ENCODE results near the gene NHS.

The NHS gene

GRCh38 chrX:17529151-17529745 lies 154.2 kb downstream of the NHS start:
- no peak overlapping the region for H3K9ac ChIP-seq (ENCODE audit: low read depth, low read length)
- no peaks in the 10 kb centered on the region for H3K36me3 ChIP-seq (ENCODE audit: control insufficient read depth, insufficient read depth, low read length)
- peaks cover 16% of the 10 kb centered on the region for H3K4me1 ChIP-seq (ENCODE audit: control insufficient read depth, insufficient read depth, low read length)
- no peaks in the 10 kb centered on the region for H3K27me3 ChIP-seq (ENCODE audit: control insufficient read depth, insufficient read depth, low read length)
- H3K9me3 ChIP-seq (ENCODE audit: control insufficient read depth, insufficient read depth, low read length): no peaks in the 10 kb centered on the region
- H3K4me3 ChIP-seq (ENCODE audit: low read depth, low read length): no peak overlapping the region

- no peaks in the 10 kb centered on the region for H3K9me3 ChIP-seq (ENCODE audit: control insufficient read depth, insufficient read depth, low read length)
- H3K27me3 ChIP-seq (ENCODE audit: control insufficient read depth, insufficient read depth, low read length): no peaks in the 10 kb centered on the region
- no peaks in the 10 kb centered on the region for H3K36me3 ChIP-seq (ENCODE audit: control insufficient read depth, insufficient read depth, low read length)
- H3K4me3 ChIP-seq (ENCODE audit: low read depth, low read length): no peak overlapping the region
- H3K4me1 ChIP-seq (ENCODE audit: control insufficient read depth, insufficient read depth, low read length): peaks cover 16% of the 10 kb centered on the region
- no peak overlapping the region for H3K9ac ChIP-seq (ENCODE audit: low read depth, low read length)
Observed at GRCh38 chrX:17531500-17531899, 156.5 kb downstream of the NHS start.

GRCh38 chrX:17535229-17535628 lies 160.2 kb downstream of the NHS start:
- no peak overlapping the region for H3K4me3 ChIP-seq (ENCODE audit: low read depth, low read length)
- H3K27me3 ChIP-seq (ENCODE audit: control insufficient read depth, insufficient read depth, low read length): peaks cover 3% of the 10 kb centered on the region
- H3K9me3 ChIP-seq (ENCODE audit: control insufficient read depth, insufficient read depth, low read length): no peaks in the 10 kb centered on the region
- no peaks in the 10 kb centered on the region for H3K36me3 ChIP-seq (ENCODE audit: control insufficient read depth, insufficient read depth, low read length)
- H3K9ac ChIP-seq (ENCODE audit: low read depth, low read length): no peak overlapping the region
- H3K4me1 ChIP-seq (ENCODE audit: control insufficient read depth, insufficient read depth, low read length): peaks cover 13% of the 10 kb centered on the region

GRCh38 chrX:17537723-17538243 lies 162.8 kb downstream of the NHS start:
- Histone ChIP-seq H3K4me3 (ENCODE audit: low read depth, low read length) (no peak overlapping the region), H3K9ac (ENCODE audit: low read depth, low read length) (no peak overlapping the region)

GRCh38 chrX:17542123-17542522 lies 167.1 kb downstream of the NHS start:
- Histone ChIP-seq H3K27me3 (ENCODE audit: control insufficient read depth, insufficient read depth, low read length) (peaks cover 3% of the 10 kb centered on the region), H3K9ac (ENCODE audit: low read depth, low read length) (no peak overlapping the region), H3K9me3 (ENCODE audit: control insufficient read depth, insufficient read depth, low read length) (no peaks in the 10 kb centered on the region), H3K36me3 (ENCODE audit: control insufficient read depth, insufficient read depth, low read length) (no peaks in the 10 kb centered on the region), H3K4me1 (ENCODE audit: control insufficient read depth, insufficient read depth, low read length) (peaks cover 14% of the 10 kb centered on the region), H3K4me3 (ENCODE audit: low read depth, low read length) (no peak overlapping the region)

More at GRCh38 chrX:17537723-17538243, 162.8 kb downstream of the NHS start:
- Histone ChIP-seq H3K4me1 (ENCODE audit: control insufficient read depth, insufficient read depth, low read length) (peaks cover 13% of the 10 kb centered on the region), H3K36me3 (ENCODE audit: control insufficient read depth, insufficient read depth, low read length) (no peaks in the 10 kb centered on the region), H3K27me3 (ENCODE audit: control insufficient read depth, insufficient read depth, low read length) (peaks cover 3% of the 10 kb centered on the region), H3K9me3 (ENCODE audit: control insufficient read depth, insufficient read depth, low read length) (no peaks in the 10 kb centered on the region)

GRCh38 chrX:17544821-17545220 lies 169.8 kb downstream of the NHS start:
- no peak overlapping the region for H3K9ac ChIP-seq (ENCODE audit: low read depth, low read length)
- H3K36me3 ChIP-seq (ENCODE audit: control insufficient read depth, insufficient read depth, low read length): no peaks in the 10 kb centered on the region
- H3K4me3 ChIP-seq (ENCODE audit: low read depth, low read length): no peak overlapping the region
- no peaks in the 10 kb centered on the region for H3K9me3 ChIP-seq (ENCODE audit: control insufficient read depth, insufficient read depth, low read length)
- H3K4me1 ChIP-seq (ENCODE audit: control insufficient read depth, insufficient read depth, low read length): peaks cover 17% of the 10 kb centered on the region
- H3K27me3 ChIP-seq (ENCODE audit: control insufficient read depth, insufficient read depth, low read length): no peaks in the 10 kb centered on the region

GRCh38 chrX:17546356-17546755 lies 171.4 kb downstream of the NHS start:
- Histone ChIP-seq H3K9me3 (ENCODE audit: control insufficient read depth, insufficient read depth, low read length) (no peaks in the 10 kb centered on the region), H3K36me3 (ENCODE audit: control insufficient read depth, insufficient read depth, low read length) (no peaks in the 10 kb centered on the region), H3K27me3 (ENCODE audit: control insufficient read depth, insufficient read depth, low read length) (no peaks in the 10 kb centered on the region), H3K4me3 (ENCODE audit: low read depth, low read length) (no peak overlapping the region), H3K4me1 (ENCODE audit: control insufficient read depth, insufficient read depth, low read length) (peaks cover 21% of the 10 kb centered on the region), H3K9ac (ENCODE audit: low read depth, low read length) (no peak overlapping the region)

- H3K9ac ChIP-seq (ENCODE audit: low read depth, low read length): no peak overlapping the region
- no peaks in the 10 kb centered on the region for H3K36me3 ChIP-seq (ENCODE audit: control insufficient read depth, insufficient read depth, low read length)
- no peaks in the 10 kb centered on the region for H3K9me3 ChIP-seq (ENCODE audit: control insufficient read depth, insufficient read depth, low read length)
- peaks cover 21% of the 10 kb centered on the region for H3K4me1 ChIP-seq (ENCODE audit: control insufficient read depth, insufficient read depth, low read length)
- no peak overlapping the region for H3K4me3 ChIP-seq (ENCODE audit: low read depth, low read length)
- H3K27me3 ChIP-seq (ENCODE audit: control insufficient read depth, insufficient read depth, low read length): no peaks in the 10 kb centered on the region
Observed at GRCh38 chrX:17547658-17548057, 172.7 kb downstream of the NHS start.

GRCh38 chrX:17549107-17549651 lies 174.2 kb downstream of the NHS start:
- H3K4me1 ChIP-seq (ENCODE audit: control insufficient read depth, insufficient read depth, low read length): peaks cover 29% of the 10 kb centered on the region
- H3K4me3 ChIP-seq (ENCODE audit: low read depth, low read length): no peak overlapping the region

GRCh38 chrX:17550011-17550410 lies 175.0 kb downstream of the NHS start:
- peaks cover 29% of the 10 kb centered on the region for H3K4me1 ChIP-seq (ENCODE audit: control insufficient read depth, insufficient read depth, low read length)
- H3K9me3 ChIP-seq (ENCODE audit: control insufficient read depth, insufficient read depth, low read length): no peaks in the 10 kb centered on the region
- no peak overlapping the region for H3K9ac ChIP-seq (ENCODE audit: low read depth, low read length)
- H3K36me3 ChIP-seq (ENCODE audit: control insufficient read depth, insufficient read depth, low read length): no peaks in the 10 kb centered on the region
- H3K27me3 ChIP-seq (ENCODE audit: control insufficient read depth, insufficient read depth, low read length): no peaks in the 10 kb centered on the region
- no peak overlapping the region for H3K4me3 ChIP-seq (ENCODE audit: low read depth, low read length)

More at GRCh38 chrX:17549107-17549651, 174.2 kb downstream of the NHS start:
- no peaks in the 10 kb centered on the region for H3K36me3 ChIP-seq (ENCODE audit: control insufficient read depth, insufficient read depth, low read length)
- H3K9me3 ChIP-seq (ENCODE audit: control insufficient read depth, insufficient read depth, low read length): no peaks in the 10 kb centered on the region
- H3K27me3 ChIP-seq (ENCODE audit: control insufficient read depth, insufficient read depth, low read length): no peaks in the 10 kb centered on the region
- no peak overlapping the region for H3K9ac ChIP-seq (ENCODE audit: low read depth, low read length)

GRCh38 chrX:17552044-17552650 lies 177.1 kb downstream of the NHS start:
- Histone ChIP-seq H3K36me3 (ENCODE audit: control insufficient read depth, insufficient read depth, low read length) (no peaks in the 10 kb centered on the region), H3K27me3 (ENCODE audit: control insufficient read depth, insufficient read depth, low read length) (no peaks in the 10 kb centered on the region), H3K9ac (ENCODE audit: low read depth, low read length) (no peak overlapping the region), H3K9me3 (ENCODE audit: control insufficient read depth, insufficient read depth, low read length) (no peaks in the 10 kb centered on the region), H3K4me3 (ENCODE audit: low read depth, low read length) (no peak overlapping the region), H3K4me1 (ENCODE audit: control insufficient read depth, insufficient read depth, low read length) (peaks cover 33% of the 10 kb centered on the region)

- Histone ChIP-seq H3K4me3 (ENCODE audit: low read depth, low read length) (no peak overlapping the region), H3K27me3 (ENCODE audit: control insufficient read depth, insufficient read depth, low read length) (no peaks in the 10 kb centered on the region)
Observed at GRCh38 chrX:17553469-17553868, 178.5 kb downstream of the NHS start.

More at GRCh38 chrX:17553469-17553868, 178.5 kb downstream of the NHS start:
- Histone ChIP-seq H3K9ac (ENCODE audit: low read depth, low read length) (no peak overlapping the region), H3K36me3 (ENCODE audit: control insufficient read depth, insufficient read depth, low read length) (no peaks in the 10 kb centered on the region), H3K9me3 (ENCODE audit: control insufficient read depth, insufficient read depth, low read length) (no peaks in the 10 kb centered on the region), H3K4me1 (ENCODE audit: control insufficient read depth, insufficient read depth, low read length) (peaks cover 29% of the 10 kb centered on the region)
